Activated CD4-positive, CD25-positive, alpha-beta regulatory T cell treated with anti-CD3 and anti-CD28 coated beads, Interleukin-2, amount 50 U/mL, for 24 hours (primary cell): ENCODE measurements around the gene MYO6.
"Not testable (repeated sequence)": the region's sequence is repeated elsewhere in the genome, so short reads cannot be mapped to it uniquely, and the experiment has no call there.

ENCODE experiments used
- ATAC-seq, 2 donors: fragments of 150-1000 bp; cut with Tn5 transposase; one replicate each; pipeline ENCODE4 v1.10.0; 2021; ENCODE audit warnings: mild to moderate bottlenecking in 1 of 2, moderate library complexity in 1 of 2

Gene MYO6

GRCh38 chr6:75748743-75749538 lies at the start of gene MYO6:
MYO6 (plus strand) TSS chr6:75749239; CDS start chr6:75817548, 68,309 bp downstream.
- ATAC-seq: peak; percentile 57

GRCh38 chr6:75708334-75708733 lies 40.7 kb upstream of the MYO6 start:
- not testable (repeated sequence) for ATAC-seq

- no peak for ATAC-seq
These were observed 37.9 kb upstream of the MYO6 start for GRCh38 chr6:75711173-75711572.

GRCh38 chr6:75719133-75719532 lies 29.9 kb upstream of the MYO6 start:
- ATAC-seq: no peak

- no peak for ATAC-seq
These were observed 25.7 kb upstream of the MYO6 start for GRCh38 chr6:75723382-75723781.

- ATAC-seq: no peak
These were observed 21.8 kb upstream of the MYO6 start for GRCh38 chr6:75727206-75727605.

GRCh38 chr6:75731029-75731428 lies 18.0 kb upstream of the MYO6 start:
- not testable (repeated sequence) for ATAC-seq

GRCh38 chr6:75735491-75736186 lies 13.4 kb upstream of the MYO6 start:
- no peak for ATAC-seq

GRCh38 chr6:75743971-75744370 lies 5.1 kb upstream of the MYO6 start:
- ATAC-seq: no peak

GRCh38 chr6:75745404-75745803 lies 3.6 kb upstream of the MYO6 start:
- no peak for ATAC-seq

GRCh38 chr6:75746221-75746620 lies 2.8 kb upstream of the MYO6 start:
- ATAC-seq: no peak

- no peak for ATAC-seq
These were observed 1.7 kb upstream of the MYO6 start for GRCh38 chr6:75747152-75747992.

GRCh38 chr6:75748003-75748742 lies 866 bp upstream of the MYO6 start:
- ATAC-seq: peak in 1 of 2 donors; percentile 22

GRCh38 chr6:75751443-75751842 lies 2.4 kb downstream of the MYO6 start:
- no peak for ATAC-seq

GRCh38 chr6:75752365-75752764 lies 3.3 kb downstream of the MYO6 start:
- no peak for ATAC-seq

- ATAC-seq: no peak
These were observed 6.7 kb downstream of the MYO6 start for GRCh38 chr6:75755704-75756103.

GRCh38 chr6:75757295-75757694 lies 8.3 kb downstream of the MYO6 start:
- ATAC-seq: no peak

GRCh38 chr6:75758061-75758460 lies 9.0 kb downstream of the MYO6 start:
- no peak for ATAC-seq

- no peak for ATAC-seq
These were observed 10.2 kb downstream of the MYO6 start for GRCh38 chr6:75759207-75759606.

GRCh38 chr6:75760320-75760719 lies 11.3 kb downstream of the MYO6 start:
- ATAC-seq: no peak

- no peak for ATAC-seq
These were observed 12.4 kb downstream of the MYO6 start for GRCh38 chr6:75761489-75761888.

GRCh38 chr6:75762063-75762462 lies 13.0 kb downstream of the MYO6 start:
- ATAC-seq: no peak

GRCh38 chr6:75766387-75766786 lies 17.3 kb downstream of the MYO6 start:
- no peak for ATAC-seq
